Measurements from ENCODE around the gene PAQR7.

PAQR7 gene

DNA sequence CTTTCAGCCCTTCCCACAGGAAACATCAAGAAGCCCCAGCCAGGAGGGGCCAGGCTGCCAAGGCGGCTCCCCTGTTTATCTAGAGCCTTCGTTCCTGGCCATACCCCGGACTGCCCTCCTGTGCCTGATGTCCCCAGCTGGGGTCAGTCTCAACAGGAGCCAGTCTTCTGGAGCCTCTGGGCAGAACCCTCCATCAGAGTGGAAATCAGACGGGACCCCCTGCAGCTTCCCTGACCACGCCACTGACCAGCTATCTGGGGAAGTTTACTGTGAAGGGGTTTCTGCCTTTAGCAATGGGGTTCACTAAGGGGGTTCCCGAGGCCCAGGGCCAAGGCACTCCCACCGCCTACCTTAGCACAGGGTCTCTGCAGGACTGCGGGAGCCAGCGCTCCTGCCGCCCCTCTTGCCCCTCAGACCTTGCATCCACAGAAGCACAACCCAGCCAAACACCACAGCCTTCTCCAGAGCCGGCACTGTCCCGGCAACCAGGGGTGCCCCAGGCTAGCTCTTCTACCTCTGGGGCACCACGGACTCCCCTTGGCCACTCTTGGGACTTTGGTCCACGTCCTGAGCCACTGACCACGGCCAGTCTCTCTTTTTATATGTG is 59.3 kb downstream of the PAQR7 start:
- no peak for DNase-seq (ENCODE audit: low read depth in 2 of 2)

- DNase-seq (ENCODE audit: low read depth in 2 of 2): no peak
Observed at GRCh38 chr1:25815208-25816111, 60.0 kb downstream of the PAQR7 start.

DNA sequence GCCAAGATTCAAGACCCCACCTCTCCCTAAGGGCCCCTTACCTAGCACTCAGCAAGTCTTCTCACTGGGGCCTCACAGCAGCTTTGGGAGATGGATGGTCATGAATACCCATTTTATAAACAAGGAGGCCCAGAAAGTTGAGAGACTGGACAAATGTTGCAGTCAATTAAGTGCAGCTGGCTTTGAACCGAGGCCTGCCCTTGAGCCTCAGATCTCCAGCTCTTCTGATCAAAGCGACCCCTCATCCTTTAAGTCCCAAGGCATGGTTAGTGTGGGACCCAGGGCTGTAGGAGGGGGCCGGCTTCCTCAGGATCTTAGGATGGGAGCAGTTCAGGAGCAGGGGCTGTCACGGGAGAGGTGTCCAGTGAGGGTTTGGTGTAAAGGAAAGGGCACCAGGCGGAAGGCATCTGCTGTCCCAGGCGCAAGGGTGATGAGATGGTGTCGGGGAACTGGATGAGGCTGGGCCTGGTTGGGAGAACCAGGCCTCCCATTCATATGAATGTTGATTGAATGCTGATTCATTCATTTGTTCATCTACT is 60.9 kb downstream of the PAQR7 start:
- DNase-seq (ENCODE audit: low read depth in 2 of 2): no peak

DNA sequence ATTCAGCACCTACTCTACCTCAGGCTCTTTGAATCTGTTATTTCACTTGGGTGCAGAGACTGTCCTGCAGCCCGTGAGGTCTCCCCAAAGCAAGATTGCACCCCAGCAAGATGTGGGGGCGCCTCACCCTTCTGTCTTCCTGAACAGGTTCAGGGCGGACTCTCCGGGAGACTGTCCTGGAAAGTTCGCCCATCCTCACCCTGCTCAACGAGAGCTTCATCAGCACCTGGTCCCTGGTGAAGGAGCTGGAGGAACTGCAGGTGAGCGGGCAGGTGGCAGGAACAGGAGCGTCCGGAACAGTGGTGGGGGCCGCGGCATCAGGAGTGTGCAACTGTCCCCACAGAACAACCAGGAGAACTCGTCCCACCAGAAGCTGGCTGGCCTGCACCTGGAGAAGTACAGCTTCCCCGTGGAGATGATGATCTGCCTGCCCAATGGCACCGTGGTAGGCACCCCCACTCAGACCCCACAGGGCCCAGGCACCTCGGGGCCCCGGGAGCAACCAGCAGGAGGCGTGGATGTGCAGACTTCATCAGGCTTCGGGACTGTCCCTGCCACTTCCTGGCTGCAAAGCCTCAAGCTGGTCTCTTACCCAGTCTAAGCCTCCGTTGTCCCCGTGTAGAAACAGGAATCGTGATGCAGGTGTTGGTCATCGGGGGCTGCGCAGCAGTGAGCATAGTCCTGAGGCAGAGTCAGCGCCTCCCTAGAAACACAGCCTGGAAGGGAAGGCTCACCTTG is 61.6 kb downstream of the PAQR7 start:
- DNase-seq (ENCODE audit: low read depth in 2 of 2): no peak

DNA sequence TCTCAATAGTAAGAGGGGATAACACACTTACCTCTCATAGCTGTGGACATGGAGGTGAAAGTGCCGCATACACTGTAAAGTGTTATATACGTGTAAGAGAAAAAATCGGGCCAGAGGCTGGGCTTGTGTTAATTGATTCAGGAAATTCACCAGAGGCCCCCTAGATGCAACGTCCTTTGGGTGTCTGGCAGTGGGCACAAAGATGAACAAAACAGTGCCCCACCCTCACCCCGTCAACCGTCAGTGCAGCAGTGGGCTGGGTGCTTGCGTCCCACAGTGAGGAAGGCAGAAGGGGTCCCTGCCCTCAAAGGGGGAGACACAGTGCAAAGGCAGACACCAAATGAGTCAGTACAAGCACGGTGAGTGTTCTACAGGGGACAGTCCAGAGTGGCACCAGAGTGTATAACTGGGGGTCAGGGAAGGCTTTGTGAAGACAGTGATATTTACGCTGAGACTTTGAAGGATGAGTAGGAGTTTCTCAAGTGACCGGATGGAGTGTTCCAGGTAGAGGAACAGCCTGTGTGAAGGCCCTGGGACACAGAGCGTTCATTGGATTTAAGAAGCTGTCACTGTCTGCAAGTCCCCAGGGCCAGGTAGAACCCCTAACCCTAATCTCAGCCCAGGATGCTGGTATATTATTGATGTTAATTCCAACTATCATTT is 62.3 kb downstream of the PAQR7 start:
- DNase-seq (ENCODE audit: low read depth in 2 of 2): no peak
